Right cardiac atrium (tissue), 5 donors: ENCODE results near the gene PLEKHO1. TPM values are rescaled to one million over a fixed set of nuclear protein-coding genes. Genes with fewer than 3 reads are reported as not detected.
"Not testable (repeated sequence)": the region's sequence is repeated elsewhere in the genome, so short reads cannot be mapped to it uniquely, and the experiment has no call there.

Source experiments
- ATAC-seq, 2 donors: fragments of 200-7000 bp; cut with Tn5 transposase; one replicate each; pipeline versions ENCODE4 v1.8.0 to v1.9.1; 2020; ENCODE audit warnings: moderate library complexity in 2 of 2, mild to moderate bottlenecking in 1 of 2
- DNase-seq, 3 donors: peaks; one replicate each; pipeline ENCODE4 v3.0.0-alpha.2; 2020
- H3K27ac ChIP-seq: one replicate; pipeline ENCODE4 v1.5.1; 2013; ENCODE audit warnings: mild to moderate bottlenecking, low read length, control low read depth, moderate library complexity
- H3K27me3 ChIP-seq: one replicate; pipeline ENCODE4 v1.6.1; 2013; ENCODE audit not compliant: control insufficient read depth, insufficient read depth
- H3K4me1 ChIP-seq: one replicate; pipeline ENCODE4 v1.6.1; 2013; ENCODE audit warnings: low read length; ENCODE audit not compliant: control insufficient read depth, insufficient read depth
- H3K4me3 ChIP-seq: one replicate; pipeline ENCODE4 v1.5.1; 2013; ENCODE audit warnings: low read length, control low read depth
- H3K9me3 ChIP-seq: one replicate; pipeline ENCODE4 v1.6.1; 2013; ENCODE audit warnings: low read length; ENCODE audit not compliant: control insufficient read depth
- WGBS: extraction: QIAGEN DNeasy Blood & Tissue Kit; methylation state at CpG from one replicate; pipeline ENCODE4 v1.1.7; 2013; 5-methylcytosine and 5-hydroxymethylcytosine counted together
- intact Hi-C, 4 donors: fragments of 100-400 bp; cut with DNase I; formaldehyde crosslinking; loops; one replicate each; pipeline versions ENCODE4 v1.11.0 to v1.14.0; 2022 to 2023
- polyA plus RNA-seq: library from polyadenylated mRNA; stranded (reverse); fragments of 200-250 nt; gene quantifications from one replicate; pipeline ENCODE4 v1.2.3, GENCODE V29; 2013
- total RNA-seq, 4 donors: library from RNA; stranded (reverse); fragmentation: NEBNext Ultra II Directional; extraction: Animal tissue kit (Norgen Biotek cat#: 25700); gene quantifications; one replicate each; pipeline ENCODE4 v1.2.1, GENCODE V29; 2021
- donor health status: healthy with polysubstance abuse.
- donor health status: DM: no; HTN: yes; CAD: no.
- donor health status: DM: no; HTN: no; CAD: no.
- donor health status: DM: no; HTN: yes; CAD: no; lungs with severe emphysema.
- donor health status: DM: yes; HTN: yes; CAD: no.

The PLEKHO1 gene
- total and polyA plus RNA-seq, 5 donors = 28.9 to 73.2 (median 36.2) TPM

GRCh38 chr1:150127464-150127863, 22.3 kb upstream of the PLEKHO1 start:
- H3K27ac ChIP-seq = no peak overlapping the region
- H3K4me1 ChIP-seq = no peaks in the 10 kb centered on the region
- H3K27me3 ChIP-seq = no peaks in the 10 kb centered on the region
- no peak for ATAC-seq
- no peak overlapping the region for H3K4me3 ChIP-seq
- no peaks in the 10 kb centered on the region for H3K9me3 ChIP-seq
- intact Hi-C loops = no loop called here
- DNase-seq = no peak

- Histone ChIP-seq H3K9me3 (no peaks in the 10 kb centered on the region), H3K4me1 (no peaks in the 10 kb centered on the region), H3K4me3 (no peak overlapping the region), H3K27ac (no peak overlapping the region), H3K27me3 (no peaks in the 10 kb centered on the region)
- intact Hi-C loops = no loop called here
- WGBS = 96% methylated on average over 7 of the region's 7 CpGs
- DNase-seq (no peak), ATAC-seq (no peak)
These were observed 21.8 kb upstream of the PLEKHO1 start for GRCh38 chr1:150127868-150128267.

GRCh38 chr1:150132372-150132771, 17.3 kb upstream of the PLEKHO1 start:
- intact Hi-C loops = no loop called here
- ATAC-seq (no peak), DNase-seq (no peak)
- Histone ChIP-seq H3K9me3 (no peaks in the 10 kb centered on the region), H3K4me1 (no peaks in the 10 kb centered on the region), H3K27me3 (no peaks in the 10 kb centered on the region), H3K27ac (no peak overlapping the region), H3K4me3 (no peak overlapping the region)
- WGBS = 96% methylated on average over 1 of the region's 1 CpG

GRCh38 chr1:150134537-150134936, 15.2 kb upstream of the PLEKHO1 start:
- Histone ChIP-seq H3K27ac (no peak overlapping the region), H3K4me1 (no peaks in the 10 kb centered on the region), H3K4me3 (no peak overlapping the region), H3K27me3 (no peaks in the 10 kb centered on the region), H3K9me3 (no peaks in the 10 kb centered on the region)
- WGBS = 98% methylated on average over 1 of the region's 1 CpG
- intact Hi-C loops = no loop called here
- ATAC-seq = no peak
- DNase-seq = no peak

GRCh38 chr1:150135400-150135799, 14.3 kb upstream of the PLEKHO1 start:
- WGBS = 96% methylated on average over 6 of the region's 6 CpGs

GRCh38 chr1:150138044-150138443, 11.7 kb upstream of the PLEKHO1 start:
- ATAC-seq (no peak), DNase-seq (no peak)
- H3K27me3 ChIP-seq = no peaks in the 10 kb centered on the region
- H3K27ac ChIP-seq = no peak overlapping the region
- no peaks in the 10 kb centered on the region for H3K4me1 ChIP-seq
- H3K4me3 ChIP-seq = no peak overlapping the region
- H3K9me3 ChIP-seq = no peaks in the 10 kb centered on the region
- intact Hi-C loops = no loop called here
- 72% methylated on average over 5 of the region's 5 CpGs for WGBS

More at GRCh38 chr1:150135400-150135799, 14.3 kb upstream of the PLEKHO1 start:
- H3K27ac ChIP-seq, H3K27me3 ChIP-seq, H3K4me3 ChIP-seq, H3K4me1 ChIP-seq, ATAC-seq, DNase-seq, H3K9me3 ChIP-seq, intact Hi-C loops: not testable (repeated sequence)

- Histone ChIP-seq H3K9me3 (no peaks in the 10 kb centered on the region), H3K4me1 (no peaks in the 10 kb centered on the region), H3K27ac (no peak overlapping the region), H3K4me3 (no peak overlapping the region), H3K27me3 (no peaks in the 10 kb centered on the region)
- no peak for DNase-seq
- no peak for ATAC-seq
- intact Hi-C loops = no loop called here
These were observed 8.3 kb upstream of the PLEKHO1 start for GRCh38 chr1:150141452-150141851.

GRCh38 chr1:150142083-150142482, 7.6 kb upstream of the PLEKHO1 start:
- Histone ChIP-seq H3K27ac (no peak overlapping the region), H3K4me3 (no peak overlapping the region), H3K4me1 (no peaks in the 10 kb centered on the region), H3K9me3 (no peaks in the 10 kb centered on the region), H3K27me3 (no peaks in the 10 kb centered on the region)
- intact Hi-C loops = no loop called here
- ATAC-seq = no peak
- no peak for DNase-seq

GRCh38 chr1:150144606-150145005, 5.1 kb upstream of the PLEKHO1 start:
- no peak for DNase-seq
- Histone ChIP-seq H3K4me3 (no peak overlapping the region), H3K27me3 (no peaks in the 10 kb centered on the region), H3K9me3 (no peaks in the 10 kb centered on the region), H3K4me1 (no peaks in the 10 kb centered on the region), H3K27ac (no peak overlapping the region)
- WGBS = 45% methylated on average over 5 of the region's 5 CpGs
- no peak for ATAC-seq
- intact Hi-C loops = no loop called here

GRCh38 chr1:150146016-150146415, 3.7 kb upstream of the PLEKHO1 start:
- DNase-seq, H3K27me3 ChIP-seq, intact Hi-C loops, H3K4me1 ChIP-seq, H3K27ac ChIP-seq, H3K9me3 ChIP-seq, H3K4me3 ChIP-seq, ATAC-seq: not testable (repeated sequence)
- WGBS = 74% methylated on average over 5 of the region's 5 CpGs

- intact Hi-C loops = no loop called here
- no peak overlapping the region for H3K27ac ChIP-seq
- no peaks in the 10 kb centered on the region for H3K27me3 ChIP-seq
- ATAC-seq (no peak), DNase-seq (no peak)
- H3K4me3 ChIP-seq = no peak overlapping the region
- 69% methylated on average over 10 of the region's 10 CpGs for WGBS
- no peaks in the 10 kb centered on the region for H3K9me3 ChIP-seq
- H3K4me1 ChIP-seq = peaks cover 6% of the 10 kb centered on the region
These were observed 2.7 kb upstream of the PLEKHO1 start for GRCh38 chr1:150146849-150147542.

GRCh38 chr1:150148837-150149270, 862 bp upstream of the PLEKHO1 start:
- Histone ChIP-seq H3K4me1 (peaks cover 10% of the 10 kb centered on the region), H3K27me3 (no peaks in the 10 kb centered on the region), H3K27ac (peak overlapping the region; percentile 73), H3K9me3 (no peaks in the 10 kb centered on the region), H3K4me3 (peak overlapping the region; percentile 97)
- no peak for DNase-seq
- 38% methylated on average over 8 of the region's 8 CpGs for WGBS
- intact Hi-C loops = no loop called here
- no peak for ATAC-seq
